NCI-H128 (cell line): ENCODE results near the gene KAT14.
"Not testable (repeated sequence)": the region's sequence is repeated elsewhere in the genome, so short reads cannot be mapped to it uniquely, and the experiment has no call there.

Experiments
- DNase-seq: peaks from one replicate; lab custom pipeline; 2025; ENCODE audit not compliant: unreplicated experiment; lab: John Stamatoyannopoulos, UW

Gene KAT14

GRCh38 chr20:18137412-18138265, at the start of gene KAT14, which contains the start of gene PET117:
Gene KAT14, plus strand, starts transcription at chr20:18137863. Its CDS starts 4,798 bp downstream, at chr20:18142661.
Gene PET117, plus strand, starts transcription at chr20:18137863. Its CDS starts 93 bp downstream, at chr20:18137956.
- peak; percentile 86 for DNase-seq

GRCh38 chr20:18088298-18088697, 49.4 kb upstream of the KAT14 start:
- not testable (repeated sequence) for DNase-seq

GRCh38 chr20:18088841-18089240, 48.8 kb upstream of the KAT14 start:
- not testable (repeated sequence) for DNase-seq

GRCh38 chr20:18090044-18090443, 47.6 kb upstream of the KAT14 start:
- DNase-seq = no peak

- DNase-seq = no peak
Measured at GRCh38 chr20:18090477-18090876, 47.2 kb upstream of the KAT14 start.

GRCh38 chr20:18091623-18092022, 46.0 kb upstream of the KAT14 start:
- no peak for DNase-seq

GRCh38 chr20:18092890-18093289, 44.8 kb upstream of the KAT14 start:
- no peak for DNase-seq

GRCh38 chr20:18093388-18093787, 44.3 kb upstream of the KAT14 start:
- DNase-seq = no peak

- DNase-seq = no peak
Measured at GRCh38 chr20:18094191-18094590, 43.5 kb upstream of the KAT14 start.

- DNase-seq = not testable (repeated sequence)
Measured at GRCh38 chr20:18100569-18100968, 37.1 kb upstream of the KAT14 start.

GRCh38 chr20:18101125-18101810, 36.4 kb upstream of the KAT14 start:
- DNase-seq = no peak

- no peak for DNase-seq
Measured at GRCh38 chr20:18103497-18103896, 34.2 kb upstream of the KAT14 start.

- no peak for DNase-seq
Measured at GRCh38 chr20:18108326-18108725, 29.3 kb upstream of the KAT14 start.

GRCh38 chr20:18128574-18128973, 9.1 kb upstream of the KAT14 start:
- DNase-seq = not testable (repeated sequence)

- no peak for DNase-seq
Measured at GRCh38 chr20:18132663-18133062, 5.0 kb upstream of the KAT14 start.

- no peak for DNase-seq
Measured at GRCh38 chr20:18133962-18134361, 3.7 kb upstream of the KAT14 start.

GRCh38 chr20:18138266-18138582, 561 bp downstream of the KAT14 start:
- DNase-seq = no peak

GRCh38 chr20:18138639-18139583, 1.2 kb downstream of the KAT14 start:
- DNase-seq = no peak

- DNase-seq = no peak
Measured at GRCh38 chr20:18139832-18140231, 2.2 kb downstream of the KAT14 start.

- no peak for DNase-seq
Measured at GRCh38 chr20:18144541-18145099, 7.0 kb downstream of the KAT14 start.

- no peak for DNase-seq
Measured at GRCh38 chr20:18154342-18154741, 16.7 kb downstream of the KAT14 start.
